GM12891 (cell line): ENCODE measurements around the gene CNGA3.

Experiments
- PAX5 ChIP-seq: IDR thresholded peaks from 2 replicates; pipeline ENCODE4 v1.6.1; 2011; ENCODE audit warnings: low read length, moderate library complexity, mild to moderate bottlenecking; ENCODE audit not compliant: insufficient read depth, severe bottlenecking
- POLR2A ChIP-seq: IDR thresholded peaks from 2 replicates; pipeline ENCODE4 v1.6.1; 2011; ENCODE audit warnings: low read depth, low read length, control low read depth
- POLR2AphosphoS5 ChIP-seq: IDR thresholded peaks from 2 replicates; pipeline ENCODE4 v1.6.1; 2011; ENCODE audit warnings: low read depth, low read length, control low read depth
- POU2F2 ChIP-seq: IDR thresholded peaks from 2 replicates; pipeline ENCODE4 v1.6.1; 2011; ENCODE audit warnings: low read depth, mild to moderate bottlenecking, control low read depth, low read length, moderate library complexity
- SPI1 ChIP-seq: IDR thresholded peaks from 2 replicates; pipeline ENCODE4 v1.6.1; 2011; ENCODE audit warnings: low read depth, low read length, control low read depth
- TAF1 ChIP-seq: IDR thresholded peaks from 2 replicates; pipeline ENCODE4 v1.6.1; 2011; ENCODE audit warnings: low read depth, low read length, control low read depth

DNA sequence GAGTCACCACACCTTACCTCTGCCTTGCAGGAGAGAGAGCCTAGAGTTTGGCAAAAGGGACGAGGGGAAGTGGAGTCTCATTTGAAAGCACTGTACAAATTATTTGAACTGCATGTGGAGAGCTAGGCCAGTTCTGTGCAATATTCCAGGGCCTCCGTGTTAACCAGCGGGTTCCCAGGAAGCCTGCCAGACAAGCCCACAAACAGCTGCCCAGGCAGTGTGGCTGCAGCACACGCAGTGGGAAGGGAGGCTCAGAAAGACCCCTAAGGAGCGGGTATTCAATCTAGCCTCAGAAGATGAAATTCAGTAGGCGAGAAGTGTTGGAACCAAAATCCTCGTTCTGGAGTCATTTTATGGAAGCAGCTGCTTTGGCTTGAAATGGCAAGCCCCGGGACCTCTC is 30.7 kb downstream of the CNGA3 start:
- TF ChIP-seq POLR2A (no peak), TAF1 (no peak), POLR2AphosphoS5 (no peak), SPI1 (no peak), POU2F2 (no peak), PAX5 (no peak)
